Transverse colon (tissue), 3 donors: ENCODE data around the gene KCNJ6.

ENCODE experiments used
- CTCF ChIP-seq, 5 experiments: fragments of 200-600 bp in 3 of 5; fragments of 450-650 bp in 2 of 5; sonication (generic) in 3 of 5; IDR thresholded peaks; 1 replicate in 2 of 5; 2 replicates in 3 of 5; pipeline ENCODE4 v1.5.1; 2016 to 2017; ENCODE audit warnings: antibody characterized with exemption in 5 of 5, inconsistent platforms in 3 of 5, mild to moderate bottlenecking in 2 of 5, moderate library complexity in 1 of 5
- EP300 ChIP-seq: sonication (generic); formaldehyde crosslinking; IDR thresholded peaks from one replicate; pipeline ENCODE4 v1.6.1; 2017; ENCODE audit warnings: antibody characterized with exemption, low read depth

- TF ChIP-seq CTCF (IDR thresholded peaks at IDR 0.05) (no peak), EP300 (no peak)
These were observed 37.2 kb downstream of the KCNJ6 start for GRCh38 chr21:37878946-37879660.
